SW480 (cell line): ENCODE results near the gene CHRNA4.

Experiments
- DNase-seq: peaks from one replicate; pipeline ENCODE4 v3.0.0-alpha.2; 2016; ENCODE audit warnings: low spot score

CHRNA4 gene

DNA sequence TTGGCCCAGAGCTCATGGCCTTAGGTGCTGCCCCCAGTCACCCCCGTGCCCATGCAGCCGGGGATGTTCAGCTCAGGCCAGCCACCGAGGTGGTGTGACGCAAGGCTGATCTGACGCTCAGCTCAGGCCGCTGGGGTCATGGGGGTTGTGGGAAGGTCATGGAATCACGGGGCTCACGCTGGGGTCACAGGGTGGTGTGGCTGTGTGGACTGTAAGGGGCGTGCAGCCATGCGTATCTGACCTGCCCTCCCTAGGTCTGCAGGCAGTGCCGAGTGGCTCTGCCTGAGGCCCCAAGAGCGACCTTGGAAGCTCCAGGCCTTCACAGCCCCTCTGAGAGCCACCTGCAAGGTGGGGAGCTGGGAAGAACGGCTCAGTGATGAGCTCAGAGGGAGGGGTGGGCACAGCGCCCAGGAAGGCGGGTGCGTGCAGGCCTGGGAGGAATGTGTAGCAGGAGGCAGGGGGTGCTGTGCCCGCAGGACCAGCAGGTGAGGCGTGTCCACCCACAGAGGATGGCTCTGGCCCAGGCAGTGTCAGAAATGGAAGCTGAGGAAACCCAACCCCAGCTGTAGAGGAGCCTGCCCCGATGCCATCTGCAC, 27.8 kb downstream of the CHRNA4 start:
- DNase-seq = no peak

- no peak for DNase-seq
Measured at GRCh38 chr20:63332488-63333240, 28.5 kb downstream of the CHRNA4 start.

GRCh38 chr20:63331741-63332400, 29.3 kb downstream of the CHRNA4 start:
- no peak for DNase-seq

- DNase-seq = no peak
Measured at GRCh38 chr20:63330940-63331339, 30.2 kb downstream of the CHRNA4 start.

- no peak for DNase-seq
Measured at GRCh38 chr20:63330084-63330760, 30.9 kb downstream of the CHRNA4 start.

GRCh38 chr20:63329331-63330083, 31.6 kb downstream of the CHRNA4 start:
- DNase-seq = no peak

DNA sequence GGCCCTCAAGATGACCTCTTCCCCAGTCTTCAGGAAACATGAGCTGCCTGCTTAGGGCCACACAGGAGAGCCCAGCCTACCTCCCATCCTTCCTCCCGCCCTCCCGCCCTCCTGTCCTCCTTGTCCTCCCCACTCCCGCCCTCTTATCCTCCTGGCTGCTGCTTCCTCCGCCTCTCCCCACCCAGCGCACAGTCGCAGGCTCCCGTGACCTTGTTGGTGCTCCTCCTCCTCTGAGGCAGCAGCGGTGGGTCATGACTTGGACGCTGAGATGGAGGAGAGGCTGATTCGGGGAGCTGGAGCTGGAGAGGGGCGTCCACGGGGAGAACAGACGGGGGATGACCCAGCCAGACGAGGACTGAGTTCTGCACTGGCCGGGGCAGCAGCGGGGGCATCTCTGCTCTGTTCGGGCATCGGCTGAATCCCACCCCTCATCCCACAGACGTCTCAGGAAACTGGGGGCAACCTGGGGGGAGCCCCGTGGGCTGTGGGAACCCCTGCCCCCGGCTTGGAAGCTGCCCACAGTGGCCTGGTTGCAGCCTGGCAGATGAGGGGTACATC, 32.4 kb downstream of the CHRNA4 start:
- no peak for DNase-seq

DNA sequence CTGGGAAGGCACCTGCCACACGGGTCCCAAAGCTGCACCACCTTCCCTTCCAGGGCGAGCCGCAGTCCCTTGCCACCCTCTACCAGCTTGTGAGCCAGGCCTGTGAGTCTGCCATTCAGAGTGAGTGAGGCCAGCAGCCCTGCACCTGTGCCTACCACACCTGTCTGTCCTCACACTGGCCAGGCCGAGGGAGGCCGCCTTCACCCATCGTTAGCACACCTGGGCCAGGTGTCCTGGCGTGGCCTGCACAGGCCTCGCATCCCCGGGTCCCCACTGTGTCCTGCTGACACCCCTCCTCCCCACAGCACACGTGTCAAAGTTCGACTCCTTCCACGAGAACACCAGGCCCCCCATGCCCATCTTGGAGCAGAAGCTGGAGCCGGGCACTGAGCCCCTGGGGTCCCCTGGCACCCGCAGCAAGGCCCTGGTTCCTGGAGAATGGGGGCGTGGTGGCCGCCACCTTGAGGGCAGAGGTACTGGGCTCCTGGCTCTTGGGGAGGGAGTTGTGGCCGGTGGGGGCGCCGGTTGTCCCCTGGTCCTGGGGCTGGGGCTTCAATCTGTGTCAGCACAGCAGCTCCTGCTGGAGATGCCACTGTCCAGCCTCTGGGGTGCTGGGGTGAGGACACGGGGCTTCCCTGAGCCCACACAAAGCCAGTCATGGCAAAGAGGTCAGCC, 33.0 kb downstream of the CHRNA4 start:
- no peak for DNase-seq

GRCh38 chr20:63327231-63327745, 33.9 kb downstream of the CHRNA4 start:
- no peak for DNase-seq

DNA sequence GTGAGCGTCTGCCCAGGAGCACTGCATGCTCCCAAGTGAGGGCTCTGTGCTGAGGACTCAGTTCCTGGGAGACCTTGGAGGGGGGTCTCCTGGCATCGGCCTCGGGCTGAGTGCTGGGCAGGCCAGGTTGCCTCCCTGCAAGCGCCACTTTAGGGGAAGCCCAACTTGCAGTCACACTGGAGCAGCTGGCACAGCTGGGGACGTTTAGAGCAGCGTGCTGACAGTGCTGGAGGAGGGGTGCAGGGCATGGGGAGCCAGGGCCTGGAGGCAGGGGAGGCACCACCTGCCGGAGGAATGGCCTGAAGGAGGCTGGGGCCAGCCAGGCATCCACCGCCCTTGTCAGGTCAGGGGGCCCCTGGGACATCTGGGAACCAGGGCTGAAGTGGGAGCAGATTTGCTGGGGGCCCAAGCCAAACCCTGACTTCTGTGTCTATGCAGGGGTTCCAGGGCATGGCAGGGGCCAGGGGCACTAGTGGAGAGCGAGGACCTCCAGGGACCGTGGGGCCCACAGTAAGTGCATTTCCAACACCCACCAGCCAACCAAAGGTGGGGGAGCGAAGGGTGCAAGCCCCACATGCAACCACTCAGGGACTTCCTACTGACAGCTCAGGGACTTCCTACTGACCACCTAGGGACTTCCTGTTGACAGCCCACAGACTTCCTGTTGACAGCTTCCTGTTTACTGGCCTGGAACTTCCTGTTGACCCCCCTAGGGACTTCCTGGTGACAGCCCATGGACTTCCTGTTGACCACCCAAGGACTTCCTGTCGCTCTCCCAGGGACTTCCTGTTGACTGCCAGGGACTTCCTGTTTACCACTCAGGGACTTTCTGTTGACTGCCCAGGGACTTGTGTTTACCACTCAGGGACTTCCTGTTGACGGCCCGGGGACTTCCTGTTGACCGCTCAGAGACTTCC, 34.6 kb downstream of the CHRNA4 start:
- no peak for DNase-seq

DNA sequence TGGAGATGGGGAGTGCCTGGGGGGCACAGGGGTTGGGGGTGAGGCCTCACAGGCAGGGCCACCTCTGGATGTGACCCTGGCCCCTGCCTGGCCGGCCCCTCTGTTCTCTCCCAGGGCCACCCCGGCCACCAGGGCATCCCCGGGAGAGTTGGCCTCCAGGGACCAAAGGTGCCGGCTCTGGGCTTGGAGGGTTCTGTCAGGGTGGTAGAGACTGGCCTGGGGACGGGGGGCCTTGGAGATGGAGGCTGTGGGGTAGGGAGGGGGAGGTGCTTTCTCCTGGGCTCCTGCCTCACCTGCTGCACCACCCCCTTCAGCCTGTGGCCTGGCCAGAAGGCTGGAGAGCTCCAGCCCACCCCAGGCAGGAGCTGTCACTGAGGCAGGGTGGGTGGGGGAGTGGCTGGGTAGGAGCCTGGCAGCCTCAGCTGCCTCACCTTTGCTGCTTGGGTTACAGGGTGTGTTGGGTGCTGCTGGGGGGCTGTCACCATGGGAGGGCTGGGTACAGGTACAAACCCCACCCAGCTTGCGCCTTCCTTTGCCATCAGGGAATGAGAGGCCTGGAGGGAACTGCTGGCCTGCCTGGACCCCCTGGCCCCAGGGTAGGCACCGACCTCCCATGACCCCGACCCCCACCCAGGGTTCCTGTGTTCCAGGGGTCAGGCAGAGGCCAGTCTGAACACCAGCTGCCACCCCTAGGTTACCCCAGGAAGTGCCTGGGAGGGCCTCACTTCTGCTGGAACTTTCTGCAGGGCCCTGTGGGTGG, 35.4 kb downstream of the CHRNA4 start:
- no peak for DNase-seq

DNA sequence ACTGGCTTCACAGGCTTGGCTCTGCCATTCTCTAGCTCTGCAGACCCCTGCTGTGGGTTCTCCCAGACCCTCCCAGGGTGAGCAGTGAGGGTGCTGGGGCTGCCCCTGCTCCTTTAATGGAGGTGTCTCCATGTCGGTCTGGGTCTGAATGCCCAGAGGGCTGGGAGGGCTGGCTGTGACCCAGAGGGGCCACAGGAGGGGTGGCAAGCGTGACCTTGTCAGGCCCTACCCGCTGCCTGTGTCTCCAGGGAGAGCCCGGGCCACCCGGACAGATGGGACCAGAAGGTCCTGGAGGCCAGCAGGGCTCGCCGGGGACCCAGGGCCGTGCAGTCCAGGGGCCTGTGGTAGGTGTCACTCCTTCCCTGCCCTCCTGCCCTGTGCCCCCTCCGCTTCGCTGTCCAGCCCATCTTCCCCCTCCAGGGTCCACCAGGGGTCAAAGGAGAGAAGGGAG, 36.1 kb downstream of the CHRNA4 start:
- no peak for DNase-seq

GRCh38 chr20:63323357-63323981, 37.7 kb downstream of the CHRNA4 start:
- DNase-seq = no peak

- DNase-seq = no peak
Measured at GRCh38 chr20:63322933-63323273, 38.2 kb downstream of the CHRNA4 start.

DNA sequence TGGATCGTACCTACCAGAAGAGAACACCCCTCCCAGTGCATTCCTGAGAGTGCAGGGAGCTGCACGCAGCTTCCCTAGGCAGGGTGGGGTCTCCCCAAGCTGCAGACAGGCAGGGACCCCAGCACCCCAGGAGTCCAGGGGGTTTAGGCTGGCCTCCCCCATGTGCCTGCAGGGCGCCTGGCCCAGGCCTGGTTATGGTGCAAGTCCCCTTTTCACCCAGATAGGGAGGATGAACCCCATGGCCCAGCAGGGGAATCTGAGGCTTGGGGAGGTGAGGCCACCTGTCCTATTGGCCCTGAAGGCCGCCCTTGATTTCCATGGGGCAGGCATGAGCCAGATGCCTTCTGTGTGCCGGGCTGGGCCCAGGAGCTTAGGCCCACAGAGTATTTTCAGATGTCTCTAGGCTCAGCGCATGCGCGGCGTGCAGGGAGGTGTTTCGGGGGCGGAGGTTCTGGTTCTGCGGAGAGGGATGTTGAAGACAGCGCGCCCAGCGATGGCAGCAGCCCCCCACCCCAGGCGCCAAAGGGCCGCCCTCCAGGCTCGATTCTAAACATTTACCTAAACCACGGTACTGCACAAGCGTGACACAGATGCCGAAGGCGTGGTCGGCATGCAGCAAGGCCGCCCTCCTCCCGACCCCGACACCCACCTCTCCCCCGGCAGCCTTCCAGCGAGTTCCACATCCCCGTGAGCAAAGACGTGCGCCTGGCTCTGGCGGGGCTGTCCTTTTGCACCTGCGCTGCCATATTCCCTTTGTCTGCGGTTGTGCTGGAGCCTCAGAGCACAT, 38.8 kb downstream of the CHRNA4 start:
- no peak for DNase-seq

DNA sequence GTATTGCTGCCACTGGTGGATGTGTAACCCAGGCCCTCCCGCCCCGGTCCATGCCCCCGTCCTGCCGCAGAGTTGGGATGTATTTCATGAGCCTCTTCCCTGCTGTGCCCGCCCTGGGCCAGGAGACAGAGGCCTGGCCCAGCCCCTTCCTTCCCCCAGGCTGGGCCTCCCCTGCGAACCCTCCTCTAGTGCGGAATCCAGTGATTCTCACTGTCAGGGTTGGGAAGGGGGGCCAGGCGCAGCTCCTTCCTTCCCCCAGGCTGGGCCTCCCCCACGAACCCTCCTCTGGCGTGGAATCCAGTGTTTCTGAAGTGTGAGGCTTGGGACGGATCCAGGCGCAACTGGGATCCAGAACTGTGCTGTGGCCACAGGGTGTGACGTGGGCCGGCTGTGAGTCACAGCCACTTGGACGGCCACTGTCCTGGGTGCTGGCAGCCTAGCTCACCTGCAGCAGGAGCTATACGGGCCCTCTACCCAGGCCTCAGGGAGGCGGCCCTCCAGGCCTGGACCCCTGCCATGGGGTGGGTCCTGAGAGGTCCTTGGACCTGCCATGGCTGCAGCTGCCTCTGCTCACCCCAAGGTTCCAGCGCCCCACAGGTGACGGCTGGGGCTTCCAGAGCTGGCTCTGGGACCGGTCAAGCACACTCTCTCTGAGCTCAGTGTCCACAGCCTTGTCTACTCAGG, 39.9 kb downstream of the CHRNA4 start:
- DNase-seq = no peak

- no peak for DNase-seq
Measured at GRCh38 chr20:63320616-63321147, 40.5 kb downstream of the CHRNA4 start.
